ENCODE data around the gene NDUFS7. TPM values are rescaled to one million over a fixed set of nuclear protein-coding genes. Genes with fewer than 3 reads are reported as not detected.
A peak's percentile ranks its signal among the peaks of the same experiment; 100 is the strongest.

NDUFS7 gene
- polyA plus RNA-seq, 3 donors, result 119 to 232 (median 211) TPM

- Histone ChIP-seq H3K4me3 (replicated peaks in 1 of 3; ENCODE audit: low read depth in 2 of 3, low read length in 3 of 3) (peak overlapping the region in 2 of 3 experiments; percentile 10 to 57), H3K9me3 (replicated peaks in 1 of 2; ENCODE audit: control insufficient read depth in 1 of 2, insufficient read depth in 1 of 2, low read length in 2 of 2) (no peaks in the 10 kb centered on the region), H3K27ac (ENCODE audit: low read depth in 1 of 2, low read length in 2 of 2) (no peak overlapping the region), H3K9ac (ENCODE audit: insufficient read depth, low read length, poor library complexity, severe bottlenecking) (peak overlapping the region; percentile 47), H3K36me3 (replicated peaks in 1 of 2; ENCODE audit: control insufficient read depth in 1 of 2, insufficient read depth in 2 of 2, low read length in 2 of 2) (peaks cover 12 to 33% of the 10 kb centered on the region in 2 donors), H3K27me3 (ENCODE audit: control insufficient read depth in 2 of 2, insufficient read depth in 2 of 2, low read length in 2 of 2) (no peaks in the 10 kb centered on the region), H3K4me1 (ENCODE audit: control insufficient read depth in 1 of 2, insufficient read depth in 2 of 2, low read length in 2 of 2) (peaks cover 30 to 43% of the 10 kb centered on the region in 2 donors), H3K79me2 (ENCODE audit: insufficient read depth, low read length) (no peaks in the 10 kb centered on the region), H4K20me1 (ENCODE audit: insufficient read depth, low read length) (no peaks in the 10 kb centered on the region), H2AFZ (ENCODE audit: insufficient read depth, low read depth, low read length, poor library complexity, severe bottlenecking) (peak overlapping the region; percentile 54), H3K4me2 (replicated peaks; ENCODE audit: extremely low read depth, low read length, poor library complexity, severe bottlenecking) (peak overlapping the region; percentile 63)
- intact Hi-C loops (cut with micrococcal nuclease), result no loop called here
- 3% methylated on average over 6 of the region's 10 CpGs for WGBS (ENCODE audit: insufficient coverage)
- TF ChIP-seq CTCF (IDR thresholded peaks at IDR 0.05), result no peak
- peaks cover 47 to 71% of the 10 kb centered on the region in 2 donors for H3K36me3 Mint-ChIP-seq
- peak overlapping the region; percentile 70 to 76 for H3K4me3 Mint-ChIP-seq
- peak in 2 of 3 donors; percentile 33 to 37 for DNase-seq
- H3K27me3 Mint-ChIP-seq (ENCODE audit: low read depth in 3 of 3), result peaks cover 0 to 5% (median 2%) of the 10 kb centered on the region in 3 donors
- H3K9me3 Mint-ChIP-seq, result no peaks in the 10 kb centered on the region
- H3K27ac Mint-ChIP-seq, result peak overlapping the region in 4 of 7 donors; percentile 3 to 65 (median 44)
- peaks cover 39% of the 10 kb centered on the region for H3K4me1 Mint-ChIP-seq
Observed at GRCh38 chr19:1363599-1363998, 20.1 kb upstream of the NDUFS7 start.

GRCh38 chr19:1364070-1364704 lies 19.5 kb upstream of the NDUFS7 start:
- H3K9ac ChIP-seq (ENCODE audit: insufficient read depth, low read length, poor library complexity, severe bottlenecking), result peak overlapping the region; percentile 47
- intact Hi-C loops (cut with micrococcal nuclease), result no loop called here
- no peaks in the 10 kb centered on the region for H3K79me2 ChIP-seq (ENCODE audit: insufficient read depth, low read length)
- peak overlapping the region in 2 of 7 donors; percentile 30 to 50 for H3K27ac Mint-ChIP-seq
- H3K36me3 Mint-ChIP-seq, result peaks cover 42 to 65% of the 10 kb centered on the region in 2 donors
- no peak for DNase-seq
- peak overlapping the region in 1 of 2 donors; percentile 26 for H3K4me3 Mint-ChIP-seq
- peaks cover 39% of the 10 kb centered on the region for H3K4me1 Mint-ChIP-seq
- peak overlapping the region in 1 of 3 experiments; percentile 57 for H3K4me3 ChIP-seq (replicated peaks in 1 of 3; ENCODE audit: low read depth in 2 of 3, low read length in 3 of 3)
- no peak overlapping the region for H2AFZ ChIP-seq (ENCODE audit: insufficient read depth, low read depth, low read length, poor library complexity, severe bottlenecking)
- H3K27me3 Mint-ChIP-seq (ENCODE audit: low read depth in 3 of 3), result peaks cover 0 to 5% (median 2%) of the 10 kb centered on the region in 3 donors
- peak; percentile 35 for TF ChIP-seq CTCF (IDR thresholded peaks at IDR 0.05)
- no peak overlapping the region for H3K4me2 ChIP-seq (replicated peaks; ENCODE audit: extremely low read depth, low read length, poor library complexity, severe bottlenecking)
- no peak overlapping the region for H3K27ac ChIP-seq (ENCODE audit: low read depth in 1 of 2, low read length in 2 of 2)
- no peaks in the 10 kb centered on the region for H3K9me3 ChIP-seq (replicated peaks in 1 of 2; ENCODE audit: control insufficient read depth in 1 of 2, insufficient read depth in 1 of 2, low read length in 2 of 2)
- WGBS (ENCODE audit: insufficient coverage), result 30% methylated on average over 8 of the region's 15 CpGs
- no peaks in the 10 kb centered on the region for H3K27me3 ChIP-seq (ENCODE audit: control insufficient read depth in 2 of 2, insufficient read depth in 2 of 2, low read length in 2 of 2)
- H4K20me1 ChIP-seq (ENCODE audit: insufficient read depth, low read length), result no peaks in the 10 kb centered on the region
- H3K4me1 ChIP-seq (ENCODE audit: control insufficient read depth in 1 of 2, insufficient read depth in 2 of 2, low read length in 2 of 2), result peaks cover 30 to 43% of the 10 kb centered on the region in 2 donors
- peaks cover 8 to 27% of the 10 kb centered on the region in 2 donors for H3K36me3 ChIP-seq (replicated peaks in 1 of 2; ENCODE audit: control insufficient read depth in 1 of 2, insufficient read depth in 2 of 2, low read length in 2 of 2)
- no peaks in the 10 kb centered on the region for H3K9me3 Mint-ChIP-seq

Measured in CD14-positive monocyte (primary cell).